Measurements from ENCODE around the gene DPRX. TPM values are rescaled to one million over a fixed set of nuclear protein-coding genes. Genes with fewer than 3 reads are reported as not detected.
"Not testable (repeated sequence)": the region's sequence is repeated elsewhere in the genome, so short reads cannot be mapped to it uniquely, and the experiment has no call there.

Gene DPRX
- total RNA-seq, 1 experiment from 2014 or later, result not detected

DNA sequence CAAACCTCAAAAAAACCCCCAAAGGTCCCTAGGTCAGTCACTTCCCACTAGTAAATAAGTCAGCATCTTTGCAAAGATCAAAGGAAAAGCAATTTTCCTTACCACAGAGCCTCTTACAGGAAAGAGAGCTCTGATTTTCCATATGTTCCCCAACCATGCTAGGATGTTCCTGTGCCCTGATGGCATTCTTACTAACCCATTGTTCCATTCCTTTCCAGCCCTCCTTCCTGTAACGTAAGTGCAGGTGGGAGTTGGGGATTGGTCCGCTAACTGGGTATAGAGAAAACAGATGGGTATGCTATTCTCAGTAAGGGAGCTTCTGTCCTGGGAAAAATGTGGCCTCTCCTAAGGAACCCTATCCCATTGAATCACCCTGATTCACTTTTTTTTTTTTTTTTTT, 14.3 kb downstream of the DPRX start:
- DNase-seq (ENCODE audit: low spot score), result no peak

DNA sequence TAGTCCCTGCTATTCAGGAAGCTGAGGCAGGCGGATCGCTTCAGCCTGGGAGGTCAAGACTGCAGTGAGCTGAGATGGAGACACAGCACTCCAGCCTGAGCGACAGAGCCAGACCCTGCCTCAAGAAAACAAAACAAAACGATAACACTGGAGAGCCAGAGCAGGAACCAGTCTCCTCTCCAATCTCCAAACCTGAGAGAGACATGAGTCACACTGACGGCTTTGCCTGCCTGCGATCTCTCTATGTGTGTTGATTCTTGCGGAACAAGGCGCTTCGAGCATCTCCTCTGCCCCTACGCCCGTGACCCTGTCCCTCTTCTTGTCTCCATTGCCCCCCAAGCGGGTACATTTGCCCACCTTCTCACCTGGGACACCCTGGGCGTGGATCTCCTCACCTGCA, 15.6 kb downstream of the DPRX start:
- no peak for DNase-seq (ENCODE audit: low spot score)

DNA sequence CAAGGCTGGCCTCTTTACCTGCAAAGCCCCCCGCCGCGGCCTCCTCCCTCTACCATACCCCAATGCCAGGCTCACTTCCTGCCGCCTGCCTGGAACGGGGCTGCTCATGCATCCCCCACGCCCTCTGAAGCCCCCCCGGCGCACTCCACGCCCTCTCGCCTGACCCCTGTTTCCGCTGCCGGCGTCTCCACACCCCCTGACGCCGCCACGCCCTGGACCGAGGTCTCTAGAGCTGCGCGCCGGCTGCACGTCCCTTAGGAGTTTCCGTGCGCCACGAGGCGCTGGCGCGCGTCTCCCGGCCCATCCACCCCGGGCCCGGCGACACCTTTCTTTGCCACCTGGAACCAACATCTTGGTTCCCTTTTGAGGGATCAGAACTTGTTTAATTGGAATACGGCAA, 16.0 kb downstream of the DPRX start:
- DNase-seq (ENCODE audit: low spot score), result no peak

DNA sequence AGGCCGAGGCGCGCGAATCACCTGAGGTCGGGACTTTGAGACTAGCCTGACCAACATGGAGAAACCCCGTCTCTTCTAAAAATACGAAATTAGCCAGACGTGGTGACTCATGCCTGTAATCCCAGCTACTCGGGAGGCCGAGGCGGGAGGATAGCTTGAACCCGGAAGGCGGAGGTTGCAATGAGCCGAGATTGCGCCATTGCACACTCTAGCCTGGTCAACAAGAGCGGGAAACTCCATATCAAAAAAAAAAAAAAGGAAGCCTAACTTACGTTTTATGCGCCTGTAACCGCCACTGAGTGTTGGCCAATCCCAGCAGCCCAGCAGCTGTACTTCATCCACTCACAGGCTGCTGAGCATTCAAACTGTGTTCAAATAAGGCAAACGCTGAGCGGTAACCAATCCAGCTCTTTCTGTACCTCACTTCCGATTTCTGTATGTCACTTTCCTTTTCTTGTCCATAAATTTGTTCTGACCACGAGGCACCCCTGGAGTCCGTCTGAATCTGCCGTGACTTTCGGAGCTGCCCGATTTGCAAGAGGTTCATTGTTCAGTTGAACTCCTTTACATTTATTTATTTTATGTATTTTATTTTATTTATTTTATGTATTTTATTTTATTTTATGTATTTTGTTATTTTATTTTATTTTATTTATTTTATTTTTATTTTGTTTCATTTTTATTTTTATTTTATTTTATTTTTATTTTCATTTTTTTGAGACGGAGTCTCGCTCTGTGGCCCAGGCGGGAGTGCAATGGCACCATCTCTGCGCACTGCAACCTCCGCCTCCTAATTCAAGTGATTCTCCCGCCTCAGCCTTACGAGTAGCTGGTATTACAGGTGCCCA, 18.2 kb downstream of the DPRX start:
- DNase-seq (ENCODE audit: low spot score), result no peak

DNA sequence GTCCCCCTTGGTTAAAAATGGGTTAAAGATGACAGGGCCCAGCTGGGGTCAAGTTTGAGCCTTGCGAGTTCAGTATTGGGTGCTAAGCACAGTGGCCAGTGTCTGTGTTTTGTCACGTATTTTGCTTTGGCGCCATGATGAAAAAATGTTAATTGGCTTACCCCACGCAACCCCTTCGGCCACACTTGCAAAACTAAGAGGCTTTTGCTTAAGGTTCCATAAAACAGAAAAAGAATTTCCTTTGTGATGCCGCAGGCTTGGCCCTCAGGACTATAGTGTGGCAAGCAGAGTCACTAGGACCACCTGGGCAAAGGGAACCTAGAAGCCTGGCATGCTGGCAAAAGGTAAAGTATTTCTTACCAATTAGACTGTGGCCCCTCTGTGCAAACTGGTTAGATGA, 20.7 kb downstream of the DPRX start:
- DNase-seq (ENCODE audit: low spot score), result no peak

DNA sequence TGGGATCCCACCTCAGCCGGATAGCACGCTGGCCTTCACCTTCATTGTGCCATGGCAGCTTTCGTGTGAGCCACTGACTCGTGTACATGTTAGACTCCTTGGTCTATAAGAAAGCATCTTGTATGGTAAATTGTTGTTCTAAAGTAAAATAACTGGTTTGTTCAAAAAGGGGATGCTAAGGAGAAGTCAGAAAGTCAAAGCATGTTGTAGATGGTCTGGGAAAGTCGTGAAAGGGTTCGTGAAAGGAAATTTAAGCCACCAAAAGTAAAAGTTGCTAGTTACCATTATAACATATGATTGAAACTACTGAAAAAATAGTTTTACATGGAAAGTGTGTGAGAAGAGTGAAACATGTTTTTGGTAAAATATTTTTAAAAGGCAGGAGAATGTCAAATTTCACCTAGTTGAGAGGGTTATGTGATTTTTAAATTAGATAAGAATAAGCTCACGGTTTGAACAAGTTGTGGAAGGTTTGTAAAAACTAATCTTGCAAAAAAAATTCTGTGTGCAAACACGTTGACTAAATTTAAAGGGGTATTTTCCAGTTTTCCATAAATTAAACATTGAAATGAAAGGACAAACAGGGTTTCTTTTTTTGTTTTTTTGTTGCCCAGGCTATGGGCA, 23.4 kb downstream of the DPRX start:
- no peak for DNase-seq (ENCODE audit: low spot score)

DNA sequence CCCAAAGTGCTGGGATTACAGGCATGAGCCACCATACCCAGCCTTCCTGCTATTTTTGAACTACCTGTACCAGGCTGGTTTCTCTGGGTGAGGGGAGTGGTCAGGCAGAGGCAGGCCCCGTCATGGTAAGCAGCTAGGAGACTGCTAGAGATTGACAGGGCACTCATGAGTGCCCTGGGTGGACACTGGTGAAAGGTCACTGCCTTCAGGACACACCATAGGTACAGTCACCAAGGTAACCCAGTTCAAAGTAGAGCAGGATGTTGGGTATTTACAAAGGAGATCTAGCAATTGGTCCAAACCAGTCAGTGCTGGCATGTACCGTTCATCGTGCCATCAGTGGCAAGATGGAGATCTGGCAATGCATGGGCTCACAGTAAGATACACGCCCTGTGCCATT, 25.5 kb downstream of the DPRX start:
- no peak for DNase-seq (ENCODE audit: low spot score)

DNA sequence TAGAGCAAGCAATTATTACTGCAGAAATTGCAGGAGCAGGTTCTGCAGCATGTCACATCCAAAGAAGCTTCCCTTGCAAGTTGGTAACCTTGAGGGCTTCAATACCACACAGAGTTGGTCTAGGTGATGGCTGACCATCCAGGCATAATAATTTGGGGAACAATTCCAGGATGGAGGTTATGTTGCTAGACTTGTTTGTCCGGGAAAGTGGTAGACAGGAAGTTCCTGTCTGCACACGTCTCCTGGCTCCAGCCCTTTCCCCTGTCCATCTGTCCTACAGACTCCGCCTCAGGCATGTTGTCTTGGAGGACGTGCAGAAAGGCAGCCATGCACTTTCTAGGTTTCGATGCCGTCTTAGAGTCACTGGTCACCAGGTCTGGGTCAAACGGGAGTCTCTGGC, 26.0 kb downstream of the DPRX start:
- no peak for DNase-seq (ENCODE audit: low spot score)

DNA sequence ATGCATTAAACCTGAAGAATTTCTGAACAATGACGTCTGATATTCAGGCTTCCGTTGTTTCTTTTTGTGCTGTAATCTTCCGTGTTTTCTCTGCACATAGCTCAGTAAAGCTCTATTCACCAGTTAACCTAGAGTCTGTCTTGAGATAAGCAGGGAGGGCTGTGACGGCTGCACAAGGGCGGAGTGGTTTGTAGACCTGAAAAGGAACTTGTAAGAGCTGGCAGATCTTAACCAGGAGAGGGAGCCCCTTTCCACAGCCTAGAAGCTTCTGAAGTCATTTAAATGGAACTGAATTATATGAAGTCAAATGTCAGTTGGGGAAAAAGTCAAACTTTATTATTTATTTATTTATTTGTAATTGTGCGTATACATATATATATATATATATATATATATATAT, 27.5 kb downstream of the DPRX start:
- peak; percentile 81 for DNase-seq (ENCODE audit: low spot score)

DNA sequence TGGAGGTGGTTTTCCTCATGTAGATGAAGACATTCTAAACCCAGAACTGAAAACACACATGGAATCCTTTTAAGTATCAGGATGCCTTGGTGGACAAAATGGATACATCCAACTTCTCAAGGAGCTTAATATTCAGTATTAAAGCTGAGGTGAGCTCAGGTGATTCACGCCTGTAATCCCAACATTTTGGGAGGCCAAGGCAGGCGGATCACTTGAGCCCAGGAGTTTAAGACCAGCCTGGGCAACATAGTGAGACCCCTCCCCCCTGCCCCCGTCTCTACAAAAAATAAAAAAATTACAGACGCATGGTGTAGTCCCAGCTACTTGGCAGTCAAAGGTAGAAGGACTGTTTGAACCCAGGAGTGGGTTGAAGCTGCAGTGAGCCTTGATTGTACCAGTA, 28.8 kb downstream of the DPRX start:
- DNase-seq (ENCODE audit: low spot score), result no peak

DNA sequence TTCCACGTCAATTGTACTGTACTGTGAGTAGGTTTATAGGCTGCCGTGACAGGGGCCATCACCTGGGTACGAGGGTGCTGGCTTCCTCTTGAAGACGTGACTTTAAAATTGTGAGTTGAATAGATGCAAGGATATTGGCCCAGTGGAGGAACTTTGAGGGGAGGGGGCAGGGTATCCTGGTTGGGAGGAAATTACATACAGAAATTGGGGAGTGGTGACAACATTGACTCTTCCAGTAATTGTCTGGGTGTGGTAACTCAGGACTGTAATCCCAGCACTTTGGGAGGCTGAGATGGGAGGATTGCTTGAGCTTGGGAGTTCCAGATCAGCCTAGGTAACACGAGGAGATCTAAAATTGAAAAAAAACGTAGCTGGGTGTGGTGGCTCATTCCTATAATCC, 30.4 kb downstream of the DPRX start:
- no peak for DNase-seq (ENCODE audit: low spot score)

DNA sequence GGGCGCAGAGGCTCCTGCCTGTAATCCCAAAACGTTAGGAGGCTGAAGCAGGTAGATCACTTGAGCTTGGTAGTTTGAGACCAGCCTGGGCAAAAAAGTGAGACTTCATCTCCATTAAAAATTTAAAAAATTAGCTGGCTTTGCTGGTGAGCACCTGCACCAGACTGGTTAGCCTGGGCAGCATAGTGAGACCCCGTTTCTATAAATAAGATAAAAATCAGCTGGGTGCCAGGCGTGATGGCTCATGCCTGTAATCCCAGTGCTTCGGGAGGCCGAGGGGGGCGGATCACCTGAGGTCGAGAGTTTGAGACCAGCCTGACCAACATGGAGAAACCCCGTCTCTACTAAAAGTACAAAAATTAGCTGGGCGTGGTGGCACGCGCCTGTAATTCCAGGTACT, 32.4 kb downstream of the DPRX start:
- DNase-seq (ENCODE audit: low spot score), result no peak

DNA sequence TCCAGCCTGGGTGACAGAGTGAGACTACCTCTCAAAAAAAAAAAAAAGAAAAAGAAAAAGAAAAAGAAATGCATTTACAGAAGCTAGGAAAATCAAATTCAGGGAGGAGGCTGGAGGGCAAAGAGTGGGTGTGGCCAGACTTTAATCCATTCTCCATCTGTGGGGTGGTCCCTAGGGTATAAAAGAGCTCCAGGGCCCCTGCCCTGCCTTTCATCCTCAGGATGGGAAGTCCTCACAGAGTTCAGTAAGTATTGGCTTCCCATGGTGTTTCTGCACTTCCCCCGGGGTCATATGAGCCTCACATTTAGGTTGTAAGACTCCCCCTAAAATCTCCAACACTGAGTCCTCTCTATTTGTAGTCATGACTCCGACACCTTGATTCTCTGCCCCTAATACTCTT, 33.0 kb downstream of the DPRX start:
- no peak for DNase-seq (ENCODE audit: low spot score)

DNA sequence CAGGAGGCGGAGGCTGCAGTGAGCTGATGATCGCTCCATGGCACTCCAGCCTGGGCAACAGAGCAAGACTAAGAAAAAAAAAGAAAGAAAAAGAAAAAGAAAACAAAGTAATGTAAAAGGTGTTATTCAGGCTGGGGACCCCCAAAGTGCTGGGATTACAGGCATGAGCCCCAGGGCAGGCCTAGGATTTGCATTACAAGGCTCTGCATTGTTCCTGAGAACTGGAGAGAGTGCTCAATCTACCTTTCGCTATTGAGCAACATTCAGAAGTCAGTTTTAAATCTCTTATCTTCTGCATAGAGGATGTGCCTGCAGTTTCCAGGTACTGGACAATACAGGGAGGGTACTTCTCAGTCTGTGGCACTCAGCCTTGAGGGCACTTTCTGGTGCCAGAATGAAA, 34.5 kb downstream of the DPRX start:
- not testable (repeated sequence) for DNase-seq (ENCODE audit: low spot score)

DNA sequence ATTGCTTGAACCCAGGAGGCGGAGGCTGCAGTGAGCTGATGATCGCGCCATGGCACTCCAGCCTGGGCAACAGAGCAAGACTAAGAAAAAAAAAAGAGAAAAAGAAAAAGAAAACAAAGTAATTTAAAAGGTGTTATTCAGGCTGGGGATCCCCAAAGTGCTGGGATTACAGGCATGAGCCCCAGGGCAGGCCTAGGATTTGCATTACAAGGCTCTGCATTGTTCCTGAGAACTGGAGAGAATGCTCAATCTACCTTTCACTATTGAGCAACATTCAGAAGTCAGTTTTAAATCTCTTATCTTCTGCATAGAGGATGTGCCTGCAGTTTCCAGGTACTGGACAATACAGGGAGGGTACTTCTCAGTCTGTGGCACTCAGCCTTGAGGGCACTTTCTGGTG, 37.0 kb downstream of the DPRX start:
- not testable (repeated sequence) for DNase-seq (ENCODE audit: low spot score)

DNA sequence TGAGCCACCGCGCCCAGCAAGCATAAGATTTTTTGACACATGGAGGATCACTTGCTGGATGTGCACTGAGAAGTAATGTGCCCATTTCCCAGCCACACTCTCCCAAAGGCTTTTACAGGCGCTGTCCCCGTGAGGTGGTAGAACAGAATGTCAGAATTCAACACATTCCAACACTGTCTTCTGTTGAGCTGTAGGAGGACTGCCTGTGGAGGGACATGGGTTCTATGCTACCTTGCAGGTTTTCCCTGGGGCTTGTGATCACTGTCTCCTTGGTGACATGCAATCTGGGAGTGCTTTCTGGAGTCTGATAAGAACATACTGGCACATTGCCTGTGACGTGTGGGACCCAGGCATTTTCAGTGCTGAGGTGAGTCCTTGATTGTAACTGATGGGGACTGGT, 38.5 kb downstream of the DPRX start:
- DNase-seq (ENCODE audit: low spot score), result no peak

DNA sequence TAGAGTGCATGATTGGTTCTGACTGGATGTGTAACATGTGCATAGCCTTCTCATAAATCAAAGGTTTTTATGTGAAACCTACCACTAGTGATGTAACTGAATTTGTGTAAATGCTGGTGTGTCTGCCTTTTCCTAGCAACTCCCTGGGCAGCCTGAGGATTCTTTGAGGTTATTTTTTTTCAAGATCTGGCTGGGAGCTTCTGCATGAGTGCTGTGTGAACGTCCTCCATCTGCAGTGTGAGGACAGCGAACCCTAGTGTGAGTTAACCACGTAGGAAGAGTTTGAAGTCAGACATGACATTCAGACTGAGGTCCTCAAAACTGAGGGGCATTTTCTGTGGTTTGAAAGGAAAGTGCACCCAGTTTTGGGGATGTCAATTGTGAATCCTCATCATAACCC, 39.9 kb downstream of the DPRX start:
- DNase-seq (ENCODE audit: low spot score), result no peak

Small RNA genes within 50 kb of the gene (small RNA-seq; reads per million reads assigned to genes)
- not detected for gene MIR1323
- gene MIR498, result not detected
- gene MIR512-1, result not detected
- gene MIR512-2, result not detected
- gene MIR515-1, result not detected
- not detected for gene MIR515-2
- not detected for gene MIR519C
- gene MIR519E, result not detected
- gene MIR520E, result not detected
- not detected for gene RNU6-698P

Other genes starting within 250 kb of the DPRX start
- 5.6 and 6.2 TPM in 2 replicates for gene ZNF765, start 236.8 kb upstream of the DPRX start, total RNA-seq (2014; rRNA removed; shearing (Covaris generic))
- gene ZNF761, start 200.0 kb upstream of the DPRX start, total RNA-seq (2014; rRNA removed; shearing (Covaris generic)), result 6.2 and 6.8 TPM in 2 replicates
- gene ZNF813, start 164.3 kb upstream of the DPRX start, total RNA-seq (2014; rRNA removed; shearing (Covaris generic)), result not detected in 2 replicates
- 3.9 and 4.6 TPM in 2 replicates for gene ZNF331, start 93.9 kb upstream of the DPRX start, total RNA-seq (2014; rRNA removed; shearing (Covaris generic))
- gene NLRP12, start 192.3 kb downstream of the DPRX start, total RNA-seq (2014; rRNA removed; shearing (Covaris generic)), result not detected in 2 replicates
- 103 and 139 TPM in 2 replicates for gene MYADM, start 235.9 kb downstream of the DPRX start, total RNA-seq (2014; rRNA removed; shearing (Covaris generic))